Fibroblast of the aortic adventitia (primary cell): ENCODE results near the gene UPK1B. TPM values are rescaled to one million over a fixed set of nuclear protein-coding genes. Genes with fewer than 3 reads are reported as not detected.

Experiments
- DNase-seq: peaks from one replicate; pipeline ENCODE4 v3.0.0-alpha.2; 2010; ENCODE audit warnings: low read depth
- H3K4me3 ChIP-seq: 2 replicates; pipeline ENCODE4 v1.5.1; 2011; ENCODE audit warnings: low read depth, mild to moderate bottlenecking, control low read depth, low read length, moderate library complexity
- CTCF ChIP-seq: IDR thresholded peaks from 2 replicates; pipeline ENCODE4 v1.5.1; 2011; ENCODE audit warnings: mild to moderate bottlenecking, low read length, control low read depth, inconsistent platforms; ENCODE audit not compliant: insufficient read depth
- total RNA-seq: library from RNA; depleted of rRNA; stranded (reverse); fragments of >200 nt; gene quantifications from 2 replicates; pipeline ENCODE4 v1.2.3, GENCODE V29; 2012; ENCODE audit warnings: low replicate concordance

The UPK1B gene
- total RNA-seq, 1 donor: 0.09 TPM

- peak; percentile 85 for TF ChIP-seq CTCF
- DNase-seq: peak; percentile 69
- H3K4me3 ChIP-seq: no peak within 1 kb of the TSS
Observed at GRCh38 chr3:119145500-119146167, 27.8 kb upstream of the UPK1B start, which contains the start of gene TEX55. TEX55 (plus strand) TSS chr3:119146165; CDS start chr3:119146190, 25 bp downstream.

- TF ChIP-seq CTCF: no peak
- DNase-seq: no peak
- H3K4me3 ChIP-seq: no peak overlapping the region
Observed at GRCh38 chr3:119146578-119147375, 26.6 kb upstream of the UPK1B start.

- TF ChIP-seq CTCF: no peak
- no peak overlapping the region for H3K4me3 ChIP-seq
- no peak for DNase-seq
Observed at GRCh38 chr3:119147494-119147893, 25.9 kb upstream of the UPK1B start.

- no peak for TF ChIP-seq CTCF
- DNase-seq: peak; percentile 38
- H3K4me3 ChIP-seq: no peak overlapping the region
Observed at GRCh38 chr3:119148493-119149180, 24.8 kb upstream of the UPK1B start.

GRCh38 chr3:119149484-119149883, 23.9 kb upstream of the UPK1B start:
- peak; percentile 65 for DNase-seq
- TF ChIP-seq CTCF: no peak
- no peak overlapping the region for H3K4me3 ChIP-seq

GRCh38 chr3:119156868-119157267, 16.5 kb upstream of the UPK1B start:
- DNase-seq: no peak
- TF ChIP-seq CTCF: no peak
- H3K4me3 ChIP-seq: no peak overlapping the region
